Trophoblast cell (in vitro differentiated cells and primary cell): Measurements from ENCODE around the gene C11orf68.
A peak's percentile ranks its signal among the peaks of the same experiment; 100 is the strongest.

Experiments used
- DNase-seq, 2 donors: peaks; one replicate each; pipeline ENCODE4 v3.0.0-alpha.2; 2016
- H2AFZ ChIP-seq: 2 replicates; pipeline ENCODE4 v1.6.1; 2013; ENCODE audit warnings: low read length, moderate library complexity, mild to moderate bottlenecking; ENCODE audit not compliant: insufficient read depth, poor library complexity
- H2AK5ac ChIP-seq: 2 replicates; pipeline ENCODE4 v1.6.1; 2013; ENCODE audit warnings: mild to moderate bottlenecking, low read length
- H2BK120ac ChIP-seq: 2 replicates; pipeline ENCODE4 v1.6.1; 2013; ENCODE audit warnings: low read length, mild to moderate bottlenecking, moderate library complexity; ENCODE audit not compliant: insufficient read depth, poor library complexity
- H2BK12ac ChIP-seq: 2 replicates; pipeline ENCODE4 v1.6.1; 2013; ENCODE audit warnings: mild to moderate bottlenecking, low read length, moderate library complexity
- H2BK5ac ChIP-seq: 2 replicates; pipeline ENCODE4 v1.6.1; 2013; ENCODE audit warnings: low read length, low read depth, moderate library complexity, mild to moderate bottlenecking; ENCODE audit not compliant: poor library complexity
- H3K14ac ChIP-seq: 2 replicates; pipeline ENCODE4 v1.6.1; 2013; ENCODE audit warnings: mild to moderate bottlenecking, low read length
- H3K18ac ChIP-seq: 2 replicates; pipeline ENCODE4 v1.6.1; 2013; ENCODE audit warnings: mild to moderate bottlenecking, low read length
- H3K23ac ChIP-seq: 2 replicates; pipeline ENCODE4 v1.6.1; 2013; ENCODE audit warnings: low read length
- H3K27ac ChIP-seq: 2 replicates; pipeline ENCODE4 v1.5.1; 2013; ENCODE audit warnings: low read depth, mild to moderate bottlenecking, inconsistent platforms, low read length, moderate library complexity
- H3K27me3 ChIP-seq: 2 replicates; pipeline ENCODE4 v1.6.1; 2013; ENCODE audit warnings: inconsistent platforms, mild to moderate bottlenecking, low read length, moderate library complexity; ENCODE audit not compliant: insufficient read depth
- H3K36me3 ChIP-seq, 2 experiments: 1 replicate in 1 of 2; 2 replicates in 1 of 2; pipeline ENCODE4 v1.6.1; 2013; ENCODE audit warnings: low read length in 2 of 2, mild to moderate bottlenecking in 2 of 2, moderate library complexity in 1 of 2; ENCODE audit not compliant: insufficient read depth in 2 of 2, control insufficient read depth in 1 of 2
- H3K4ac ChIP-seq: 2 replicates; pipeline ENCODE4 v1.6.1; 2013; ENCODE audit warnings: low read depth, mild to moderate bottlenecking, low read length, moderate library complexity
- H3K4me1 ChIP-seq, 2 experiments: 1 replicate in 1 of 2; 2 replicates in 1 of 2; pipeline ENCODE4 v1.6.1; 2013; ENCODE audit warnings: low read length in 2 of 2, mild to moderate bottlenecking in 2 of 2, moderate library complexity in 1 of 2; ENCODE audit not compliant: insufficient read depth in 2 of 2, control insufficient read depth in 1 of 2
- H3K4me2 ChIP-seq: 2 replicates; pipeline ENCODE4 v1.6.1; 2013; ENCODE audit warnings: inconsistent platforms, mild to moderate bottlenecking, low read length, moderate library complexity
- H3K4me3 ChIP-seq: 2 replicates; pipeline ENCODE4 v1.5.1; 2013; ENCODE audit warnings: mild to moderate bottlenecking, low read depth, low read length, inconsistent platforms
- H3K79me1 ChIP-seq: one replicate; pipeline ENCODE4 v1.6.1; 2013; ENCODE audit warnings: low read length
- H3K79me2 ChIP-seq: 2 replicates; pipeline ENCODE4 v1.6.1; 2013; ENCODE audit warnings: low read length, mild to moderate bottlenecking; ENCODE audit not compliant: control insufficient read depth, insufficient read depth, poor library complexity
- H3K9ac ChIP-seq: 2 replicates; pipeline ENCODE4 v1.6.1; 2013; ENCODE audit warnings: mild to moderate bottlenecking, low read length
- H3K9me3 ChIP-seq: 2 replicates; pipeline ENCODE4 v1.6.1; 2013; ENCODE audit warnings: low read depth, mild to moderate bottlenecking, control low read depth, inconsistent platforms, low read length; ENCODE audit not compliant: insufficient read depth
- H4K12ac ChIP-seq: 2 replicates; pipeline ENCODE4 v1.6.1; 2013; ENCODE audit warnings: low read depth, mild to moderate bottlenecking, low read length, moderate library complexity
- H4K8ac ChIP-seq: 2 replicates; pipeline ENCODE4 v1.6.1; 2013; ENCODE audit warnings: low read depth, mild to moderate bottlenecking, low read length, moderate library complexity
- H4K91ac ChIP-seq: one replicate; pipeline ENCODE4 v1.6.1; 2013; ENCODE audit warnings: low read depth, mild to moderate bottlenecking, low read length, moderate library complexity
- WGBS: extraction: QIAGEN DNeasy Blood & Tissue Kit; methylation state at CpG from one replicate; pipeline ENCODE4 v1.1.7; 2013; ENCODE audit warnings: missing lambda C conversion rate; ENCODE audit not compliant: insufficient read length, insufficient coverage; ENCODE audit errors: extremely low coverage; 5-methylcytosine and 5-hydroxymethylcytosine counted together

Gene C11orf68

GRCh38 chr11:65873318-65874156 lies 45.3 kb downstream of the C11orf68 start:
- H3K18ac ChIP-seq = peak overlapping the region; percentile 91
- peaks cover 13% of the 10 kb centered on the region for H3K79me1 ChIP-seq
- peak overlapping the region; percentile 92 for H4K12ac ChIP-seq
- H3K27me3 ChIP-seq = no peaks in the 10 kb centered on the region
- H3K23ac ChIP-seq = no peak overlapping the region
- peaks cover 12 to 24% of the 10 kb centered on the region in 2 experiments for H3K36me3 ChIP-seq
- peak overlapping the region; percentile 60 for H2AK5ac ChIP-seq
- H3K27ac ChIP-seq = peak overlapping the region; percentile 68
- H2BK12ac ChIP-seq = no peak overlapping the region
- peak overlapping the region; percentile 99 for H3K4me2 ChIP-seq
- WGBS = no CpG with 5 or more reads among the region's 54 CpGs
- peaks cover 9% of the 10 kb centered on the region for H3K79me2 ChIP-seq
- H3K4me3 ChIP-seq = peak overlapping the region; percentile 76
- H2BK5ac ChIP-seq = peak overlapping the region; percentile 71
- peak overlapping the region; percentile 77 for H3K9ac ChIP-seq
- DNase-seq = peak; percentile 94 to 98
- H3K4ac ChIP-seq = peak overlapping the region; percentile 80
- H4K91ac ChIP-seq = peak overlapping the region; percentile 93
- peak overlapping the region; percentile 39 for H2AFZ ChIP-seq
- H3K4me1 ChIP-seq = peaks cover 7 to 12% of the 10 kb centered on the region in 2 experiments
- peaks cover 2% of the 10 kb centered on the region for H3K9me3 ChIP-seq
- peak overlapping the region; percentile 92 for H4K8ac ChIP-seq
- H2BK120ac ChIP-seq = peak overlapping the region; percentile 19
- H3K14ac ChIP-seq = peak overlapping the region; percentile 86

GRCh38 chr11:65872586-65873317 lies 46.1 kb downstream of the C11orf68 start, which contains the start of gene EFEMP2:
Gene EFEMP2 (minus strand): TSS chr11:65872800. CDS start chr11:65872354, 446 bp downstream.
- Histone ChIP-seq H3K4me2 (peak within 1 kb of the TSS; percentile 99), H3K4ac (peak within 1 kb of the TSS; percentile 80), H3K27me3 (no peaks in the 10 kb centered on the region), H3K14ac (peak within 1 kb of the TSS; percentile 88), H3K9me3 (no peaks in the 10 kb centered on the region), H2BK5ac (peak within 1 kb of the TSS; percentile 71), H4K12ac (peak within 1 kb of the TSS; percentile 92), H3K36me3 (peaks cover 19 to 32% of the 10 kb centered on the region in 2 experiments), H3K4me1 (peaks cover 9 to 13% of the 10 kb centered on the region in 2 experiments), H3K79me1 (peaks cover 13% of the 10 kb centered on the region), H2BK12ac (peak within 1 kb of the TSS; percentile 25), H4K8ac (peak within 1 kb of the TSS; percentile 92), H3K27ac (peak within 1 kb of the TSS; percentile 68), H2BK120ac (peak within 1 kb of the TSS; percentile 45), H3K18ac (peak within 1 kb of the TSS; percentile 97), H3K23ac (peak within 1 kb of the TSS; percentile 34), H3K4me3 (peak within 1 kb of the TSS; percentile 85), H2AK5ac (peak within 1 kb of the TSS; percentile 91), H4K91ac (peak within 1 kb of the TSS; percentile 93), H2AFZ (peak within 1 kb of the TSS; percentile 73), H3K79me2 (peaks cover 9% of the 10 kb centered on the region), H3K9ac (peak within 1 kb of the TSS; percentile 77)
- peak in 1 of 2 donors; percentile 52 for DNase-seq
- WGBS = no CpG with 5 or more reads among the region's 69 CpGs

GRCh38 chr11:65871811-65872548 lies 46.9 kb downstream of the C11orf68 start:
- Histone ChIP-seq H3K14ac (peak overlapping the region; percentile 83), H3K4me3 (peak overlapping the region; percentile 85), H2BK12ac (peak overlapping the region; percentile 25), H3K36me3 (peaks cover 25 to 37% of the 10 kb centered on the region in 2 experiments), H3K4me1 (peaks cover 10 to 14% of the 10 kb centered on the region in 2 experiments), H2BK120ac (peak overlapping the region; percentile 45), H3K9ac (peak overlapping the region; percentile 71), H3K4me2 (peak overlapping the region; percentile 71), H3K27me3 (no peaks in the 10 kb centered on the region), H2BK5ac (peak overlapping the region; percentile 36), H3K27ac (peak overlapping the region; percentile 44), H4K91ac (peak overlapping the region; percentile 93), H2AK5ac (peak overlapping the region; percentile 91), H2AFZ (no peak overlapping the region), H3K79me2 (peaks cover 9% of the 10 kb centered on the region), H4K8ac (peak overlapping the region; percentile 89), H3K18ac (peak overlapping the region; percentile 60), H4K12ac (peak overlapping the region; percentile 61), H3K4ac (peak overlapping the region; percentile 30), H3K9me3 (no peaks in the 10 kb centered on the region), H3K79me1 (peaks cover 13% of the 10 kb centered on the region), H3K23ac (no peak overlapping the region)
- no CpG with 5 or more reads among the region's 26 CpGs for WGBS
- no peak for DNase-seq
